Measurements from ENCODE around the gene SELL.

DNA sequence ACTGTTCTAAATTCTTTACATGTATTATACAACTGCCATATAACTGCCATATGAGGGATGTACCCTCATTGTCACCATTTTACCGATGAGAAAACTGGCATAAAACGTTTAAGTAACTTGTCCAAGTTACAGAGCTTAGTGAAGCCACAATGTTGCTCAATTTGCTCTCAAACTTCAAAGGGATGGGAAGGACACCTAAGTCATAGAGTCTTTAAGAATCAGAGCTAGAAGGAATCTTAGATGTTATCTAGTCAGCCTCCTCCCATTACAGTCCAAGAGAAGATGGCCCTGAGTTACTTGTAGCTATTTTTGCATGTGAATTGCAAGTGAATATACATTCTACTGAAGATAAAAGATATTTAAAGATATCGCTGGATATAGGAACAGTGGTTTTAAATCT, 31.7 kb downstream of the SELL start:
- TF ChIP-seq, protein P1, sequence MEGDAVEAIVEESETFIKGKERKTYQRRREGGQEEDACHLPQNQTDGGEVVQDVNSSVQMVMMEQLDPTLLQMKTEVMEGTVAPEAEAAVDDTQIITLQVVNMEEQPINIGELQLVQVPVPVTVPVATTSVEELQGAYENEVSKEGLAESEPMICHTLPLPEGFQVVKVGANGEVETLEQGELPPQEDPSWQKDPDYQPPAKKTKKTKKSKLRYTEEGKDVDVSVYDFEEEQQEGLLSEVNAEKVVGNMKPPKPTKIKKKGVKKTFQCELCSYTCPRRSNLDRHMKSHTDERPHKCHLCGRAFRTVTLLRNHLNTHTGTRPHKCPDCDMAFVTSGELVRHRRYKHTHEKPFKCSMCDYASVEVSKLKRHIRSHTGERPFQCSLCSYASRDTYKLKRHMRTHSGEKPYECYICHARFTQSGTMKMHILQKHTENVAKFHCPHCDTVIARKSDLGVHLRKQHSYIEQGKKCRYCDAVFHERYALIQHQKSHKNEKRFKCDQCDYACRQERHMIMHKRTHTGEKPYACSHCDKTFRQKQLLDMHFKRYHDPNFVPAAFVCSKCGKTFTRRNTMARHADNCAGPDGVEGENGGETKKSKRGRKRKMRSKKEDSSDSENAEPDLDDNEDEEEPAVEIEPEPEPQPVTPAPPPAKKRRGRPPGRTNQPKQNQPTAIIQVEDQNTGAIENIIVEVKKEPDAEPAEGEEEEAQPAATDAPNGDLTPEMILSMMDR (IDR thresholded peaks at IDR 0.05): no peak
- TF ChIP-seq EP300 (IDR thresholded peaks at IDR 0.05): no peak

Measured in ovary (tissue), 3 donors.